Suprapubic skin (tissue), 4 donors: ENCODE data around the gene RGL3.

Source experiments
- POLR2A ChIP-seq, 2 donors: fragments of 450-650 bp; IDR thresholded peaks; one replicate each; pipeline ENCODE4 v1.6.1; 2017; ENCODE audit warnings: antibody characterized with exemption in 2 of 2, mild to moderate bottlenecking in 2 of 2, moderate library complexity in 2 of 2
- POLR2AphosphoS5 ChIP-seq, 3 donors: sonication (generic); formaldehyde crosslinking; IDR thresholded peaks; one replicate each; pipeline ENCODE4 v1.6.1; 2017; ENCODE audit warnings: antibody characterized with exemption in 3 of 3
- TF ChIP-seq, protein P1 (sequence below), 2 donors: fragments of 200-600 bp in 1 of 2; fragments of 450-650 bp in 1 of 2; sonication (generic) in 1 of 2; IDR thresholded peaks; one replicate each; pipeline ENCODE4 v1.5.1; 2016 to 2019; ENCODE audit warnings: antibody characterized with exemption in 2 of 2, mild to moderate bottlenecking in 1 of 2, moderate library complexity in 1 of 2

GRCh38 chr19:11447347-11448262, 28.5 kb upstream of the RGL3 start:
- TF ChIP-seq POLR2A (IDR thresholded peaks at IDR 0.05) (no peak), POLR2AphosphoS5 (IDR thresholded peaks at IDR 0.05) (no peak)
- TF ChIP-seq, protein P1, sequence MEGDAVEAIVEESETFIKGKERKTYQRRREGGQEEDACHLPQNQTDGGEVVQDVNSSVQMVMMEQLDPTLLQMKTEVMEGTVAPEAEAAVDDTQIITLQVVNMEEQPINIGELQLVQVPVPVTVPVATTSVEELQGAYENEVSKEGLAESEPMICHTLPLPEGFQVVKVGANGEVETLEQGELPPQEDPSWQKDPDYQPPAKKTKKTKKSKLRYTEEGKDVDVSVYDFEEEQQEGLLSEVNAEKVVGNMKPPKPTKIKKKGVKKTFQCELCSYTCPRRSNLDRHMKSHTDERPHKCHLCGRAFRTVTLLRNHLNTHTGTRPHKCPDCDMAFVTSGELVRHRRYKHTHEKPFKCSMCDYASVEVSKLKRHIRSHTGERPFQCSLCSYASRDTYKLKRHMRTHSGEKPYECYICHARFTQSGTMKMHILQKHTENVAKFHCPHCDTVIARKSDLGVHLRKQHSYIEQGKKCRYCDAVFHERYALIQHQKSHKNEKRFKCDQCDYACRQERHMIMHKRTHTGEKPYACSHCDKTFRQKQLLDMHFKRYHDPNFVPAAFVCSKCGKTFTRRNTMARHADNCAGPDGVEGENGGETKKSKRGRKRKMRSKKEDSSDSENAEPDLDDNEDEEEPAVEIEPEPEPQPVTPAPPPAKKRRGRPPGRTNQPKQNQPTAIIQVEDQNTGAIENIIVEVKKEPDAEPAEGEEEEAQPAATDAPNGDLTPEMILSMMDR (IDR thresholded peaks at IDR 0.05), result no peak
